CD14-positive monocyte (primary cell): ENCODE data around the gene DHX57. TPM values are rescaled to one million over a fixed set of nuclear protein-coding genes. Genes with fewer than 3 reads are reported as not detected.
A peak's percentile ranks its signal among the peaks of the same experiment; 100 is the strongest.

Source experiments
- DNase-seq, 3 donors: peaks; one replicate each; pipeline ENCODE4 v3.0.0-alpha.2; 2011 to 2022
- H2AFZ ChIP-seq: 2 replicates; pipeline ENCODE4 v1.6.0; 2012; ENCODE audit warnings: mild to moderate bottlenecking, low read depth, low read length, inconsistent platforms; ENCODE audit not compliant: insufficient read depth, poor library complexity, severe bottlenecking
- H3K27ac ChIP-seq, 2 donors: 1 replicate in 1 of 2; 2 replicates in 1 of 2; pipeline ENCODE4 v1.5.1; 2012 to 2013; ENCODE audit warnings: low read length in 2 of 2, control low read depth in 1 of 2, inconsistent platforms in 1 of 2, low read depth in 1 of 2, mild to moderate bottlenecking in 1 of 2
- H3K27me3 ChIP-seq, 2 donors: one replicate each; pipeline versions ENCODE4 v1.6.0 to v1.6.1; 2011 to 2013; ENCODE audit warnings: low read length in 2 of 2; ENCODE audit not compliant: control insufficient read depth in 2 of 2, insufficient read depth in 2 of 2
- H3K36me3 ChIP-seq, 2 donors: replicated peaks in 1 of 2; 1 replicate in 1 of 2; 2 replicates in 1 of 2; pipeline versions ENCODE4 v1.5.1 to v1.6.1; 2012 to 2013; ENCODE audit warnings: low read length in 2 of 2, control low read depth in 1 of 2, inconsistent platforms in 1 of 2, mild to moderate bottlenecking in 1 of 2; ENCODE audit not compliant: insufficient read depth in 2 of 2, control insufficient read depth in 1 of 2
- H3K4me1 ChIP-seq, 2 donors: 1 replicate in 1 of 2; 2 replicates in 1 of 2; pipeline versions ENCODE4 v1.5.1 to v1.6.1; 2012 to 2013; ENCODE audit warnings: low read length in 2 of 2, control low read depth in 1 of 2, inconsistent platforms in 1 of 2, mild to moderate bottlenecking in 1 of 2, moderate library complexity in 1 of 2; ENCODE audit not compliant: insufficient read depth in 2 of 2, control insufficient read depth in 1 of 2
- H3K4me2 ChIP-seq: replicated peaks from 2 replicates; pipeline ENCODE3; 2012; ENCODE audit warnings: low read length, moderate library complexity, mild to moderate bottlenecking; ENCODE audit not compliant: poor library complexity, severe bottlenecking; ENCODE audit errors: extremely low read depth
- H3K4me3 ChIP-seq, 3 experiments: fragments of 200-600 bp in 1 of 3; sonication (generic) in 1 of 3; replicated peaks in 1 of 3; 1 replicate in 2 of 3; 2 replicates in 1 of 3; pipeline ENCODE4 v1.5.1; 2011 to 2013; ENCODE audit warnings: low read length in 3 of 3, mild to moderate bottlenecking in 3 of 3, control low read depth in 2 of 3, low read depth in 2 of 3, inconsistent platforms in 1 of 3, moderate library complexity in 1 of 3
- H3K79me2 ChIP-seq: 2 replicates; pipeline ENCODE4 v1.6.0; 2012; ENCODE audit warnings: mild to moderate bottlenecking, control low read depth, inconsistent platforms, low read length, moderate library complexity; ENCODE audit not compliant: insufficient read depth
- H3K9ac ChIP-seq: 2 replicates; pipeline ENCODE4 v1.6.0; 2017; ENCODE audit warnings: low read length, mild to moderate bottlenecking; ENCODE audit not compliant: insufficient read depth, poor library complexity, severe bottlenecking
- H3K9me3 ChIP-seq, 2 donors: replicated peaks in 1 of 2; 1 replicate in 1 of 2; 2 replicates in 1 of 2; pipeline versions ENCODE4 v1.5.1 to v1.6.1; 2012 to 2013; ENCODE audit warnings: low read length in 2 of 2, control low read depth in 1 of 2; ENCODE audit not compliant: control insufficient read depth in 1 of 2, insufficient read depth in 1 of 2
- H4K20me1 ChIP-seq: 2 replicates; pipeline ENCODE4 v1.6.0; 2012; ENCODE audit warnings: mild to moderate bottlenecking, low read length, control low read depth, moderate library complexity; ENCODE audit not compliant: insufficient read depth
- H3K27ac Mint-ChIP-seq, 7 donors: one replicate each; pipeline ENCODE4 v1.8.0; 2020; ENCODE audit warnings: mild to moderate bottlenecking in 7 of 7, mixed read lengths in 7 of 7, moderate library complexity in 6 of 7, inconsistent platforms in 2 of 7
- H3K27me3 Mint-ChIP-seq, 3 donors: one replicate each; pipeline ENCODE4 v1.8.0; 2021 to 2022; ENCODE audit warnings: low read depth in 3 of 3, mild to moderate bottlenecking in 3 of 3, mixed read lengths in 3 of 3, moderate library complexity in 3 of 3, inconsistent platforms in 1 of 3
- H3K36me3 Mint-ChIP-seq, 2 donors: one replicate each; pipeline ENCODE4 v1.8.0; 2020; ENCODE audit warnings: mixed read lengths in 2 of 2, inconsistent platforms in 1 of 2, mild to moderate bottlenecking in 1 of 2
- H3K4me1 Mint-ChIP-seq: one replicate; pipeline ENCODE4 v1.8.0; 2020; ENCODE audit warnings: mild to moderate bottlenecking, mixed read lengths
- H3K4me3 Mint-ChIP-seq, 2 donors: one replicate each; pipeline ENCODE4 v1.8.0; 2020; ENCODE audit warnings: mild to moderate bottlenecking in 2 of 2, mixed read lengths in 2 of 2, moderate library complexity in 1 of 2
- H3K9me3 Mint-ChIP-seq, 7 donors: one replicate each; pipeline ENCODE4 v1.8.0; 2020 to 2022; ENCODE audit warnings: mixed read lengths in 7 of 7, mild to moderate bottlenecking in 6 of 7, moderate library complexity in 6 of 7, inconsistent platforms in 2 of 7
- CTCF ChIP-seq: fragments of 200-600 bp; IDR thresholded peaks from one replicate; pipeline ENCODE4 v1.8.0; 2022; ENCODE audit warnings: antibody characterized with exemption, mild to moderate bottlenecking
- WGBS: methylation state at CpG from one replicate; pipeline ENCODE4 v1.1.5; 2013; ENCODE audit warnings: missing lambda C conversion rate; ENCODE audit not compliant: insufficient coverage; 5-methylcytosine and 5-hydroxymethylcytosine counted together
- intact Hi-C, 2 donors: fragments of 100-400 bp; cut with micrococcal nuclease; formaldehyde crosslinking; loops; one replicate each; pipeline versions ENCODE4 v1.15.0 to v1.15.1; 2023
- polyA plus RNA-seq, 3 donors: library from polyadenylated mRNA; depleted of rRNA in 1 of 3; unstranded in 2 of 3; stranded (reverse) in 1 of 3; fragments of 300-500 nt in 2 of 3; fragments of >200 nt in 1 of 3; fragmentation: Illumina TruSeq in 2 of 3; gene quantifications; 1 replicate in 2 of 3; 2 replicates in 1 of 3; pipeline ENCODE4 v1.2.3, GENCODE V29; 2012 to 2021

Gene DHX57
- polyA plus RNA-seq, 3 donors, result 7.7 to 13.4 (median 12.9) TPM

GRCh38 chr2:38889045-38889444 lies 13.3 kb upstream of the DHX57 start:
- Histone ChIP-seq H3K4me3 (no peak overlapping the region), H3K36me3 (no peaks in the 10 kb centered on the region), H3K9ac (no peak overlapping the region), H3K4me1 (no peaks in the 10 kb centered on the region), H2AFZ (no peak overlapping the region), H3K27ac (no peak overlapping the region), H3K4me2 (no peak overlapping the region), H4K20me1 (no peaks in the 10 kb centered on the region), H3K9me3 (no peaks in the 10 kb centered on the region), H3K27me3 (no peaks in the 10 kb centered on the region), H3K79me2 (no peaks in the 10 kb centered on the region)
- Mint-ChIP-seq H3K36me3 (no peaks in the 10 kb centered on the region), H3K27ac (no peak overlapping the region), H3K27me3 (peaks cover 0 to 3% (median 0%) of the 10 kb centered on the region in 3 donors), H3K4me1 (peaks cover 6% of the 10 kb centered on the region), H3K9me3 (peaks cover 0 to 3% (median 0%) of the 10 kb centered on the region in 7 donors), H3K4me3 (no peak overlapping the region)
- no peak for TF ChIP-seq CTCF
- intact Hi-C loops, result no loop called here
- DNase-seq, result no peak

- no peak overlapping the region for H3K9ac ChIP-seq
- Mint-ChIP-seq H3K27ac (peak overlapping the region in 1 of 7 donors; percentile 18), H3K36me3 (no peaks in the 10 kb centered on the region), H3K27me3 (peaks cover 0 to 2% (median 0%) of the 10 kb centered on the region in 3 donors), H3K4me1 (peaks cover 6% of the 10 kb centered on the region), H3K4me3 (no peak overlapping the region), H3K9me3 (peaks cover 0 to 3% (median 0%) of the 10 kb centered on the region in 7 donors)
- no CpG with 5 or more reads among the region's 1 CpG for WGBS
- H3K27ac ChIP-seq, result no peak overlapping the region
- H4K20me1 ChIP-seq, result no peaks in the 10 kb centered on the region
- no peak overlapping the region for H3K4me3 ChIP-seq
- intact Hi-C loops, result no loop called here
- peak overlapping the region; percentile 36 for H2AFZ ChIP-seq
- no peaks in the 10 kb centered on the region for H3K79me2 ChIP-seq
- TF ChIP-seq CTCF, result no peak
- DNase-seq, result no peak
- H3K4me1 ChIP-seq, result no peaks in the 10 kb centered on the region
- no peaks in the 10 kb centered on the region for H3K27me3 ChIP-seq
- no peaks in the 10 kb centered on the region for H3K36me3 ChIP-seq
- no peaks in the 10 kb centered on the region for H3K9me3 ChIP-seq
- H3K4me2 ChIP-seq, result no peak overlapping the region
Observed at GRCh38 chr2:38887902-38888554, 12.3 kb upstream of the DHX57 start.
